ENCODE data around the gene SCN10A.

DNA sequence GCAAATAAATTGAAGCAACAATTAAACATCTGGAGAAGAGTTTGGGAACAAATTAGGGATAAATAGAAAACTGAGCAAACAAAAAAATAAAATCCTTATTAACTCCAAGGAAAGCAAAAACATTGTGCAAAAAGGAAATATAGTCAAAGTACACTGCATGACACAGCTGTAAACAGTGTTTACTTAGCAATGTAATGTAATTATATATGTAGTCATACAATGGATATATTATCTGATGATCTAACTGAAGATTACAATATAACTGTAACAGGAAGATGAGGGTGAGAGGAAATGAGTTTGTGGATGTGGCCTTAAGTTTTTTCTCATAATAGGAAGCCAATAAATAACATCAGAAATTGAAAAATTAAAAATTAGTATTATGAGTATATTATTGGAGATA, 42.5 kb downstream of the SCN10A start:
- TF ChIP-seq, protein P1, sequence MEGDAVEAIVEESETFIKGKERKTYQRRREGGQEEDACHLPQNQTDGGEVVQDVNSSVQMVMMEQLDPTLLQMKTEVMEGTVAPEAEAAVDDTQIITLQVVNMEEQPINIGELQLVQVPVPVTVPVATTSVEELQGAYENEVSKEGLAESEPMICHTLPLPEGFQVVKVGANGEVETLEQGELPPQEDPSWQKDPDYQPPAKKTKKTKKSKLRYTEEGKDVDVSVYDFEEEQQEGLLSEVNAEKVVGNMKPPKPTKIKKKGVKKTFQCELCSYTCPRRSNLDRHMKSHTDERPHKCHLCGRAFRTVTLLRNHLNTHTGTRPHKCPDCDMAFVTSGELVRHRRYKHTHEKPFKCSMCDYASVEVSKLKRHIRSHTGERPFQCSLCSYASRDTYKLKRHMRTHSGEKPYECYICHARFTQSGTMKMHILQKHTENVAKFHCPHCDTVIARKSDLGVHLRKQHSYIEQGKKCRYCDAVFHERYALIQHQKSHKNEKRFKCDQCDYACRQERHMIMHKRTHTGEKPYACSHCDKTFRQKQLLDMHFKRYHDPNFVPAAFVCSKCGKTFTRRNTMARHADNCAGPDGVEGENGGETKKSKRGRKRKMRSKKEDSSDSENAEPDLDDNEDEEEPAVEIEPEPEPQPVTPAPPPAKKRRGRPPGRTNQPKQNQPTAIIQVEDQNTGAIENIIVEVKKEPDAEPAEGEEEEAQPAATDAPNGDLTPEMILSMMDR (IDR thresholded peaks at IDR 0.05), result no peak
- TF ChIP-seq EP300 (IDR thresholded peaks at IDR 0.05; ENCODE audit: borderline replicate concordance in 1 of 2, low read depth in 1 of 2, low read length in 1 of 2) (no peak), RAD21 (IDR thresholded peaks at IDR 0.05; ENCODE audit: low read length) (no peak), RXRA (IDR thresholded peaks at IDR 0.05; ENCODE audit: borderline replicate concordance, low read depth) (no peak)

All from SK-N-SH (cell line).